Gastrocnemius medialis (tissue), 4 donors: ENCODE results near the gene CLCN3. TPM values are rescaled to one million over a fixed set of nuclear protein-coding genes. Genes with fewer than 3 reads are reported as not detected.
"Not testable (repeated sequence)": the region's sequence is repeated elsewhere in the genome, so short reads cannot be mapped to it uniquely, and the experiment has no call there.

ENCODE experiments used
- ATAC-seq, 2 donors: fragments of 150-250 bp; one replicate each; pipeline ENCODE4 v1.9.1; 2016
- DNase-seq, 2 donors: peaks; one replicate each; pipeline ENCODE4 v3.0.0-alpha.2; 2019
- H3K27ac ChIP-seq, 4 donors: fragments of 200-600 bp; sonication (generic); 1 replicate in 1 of 4; 2 replicates in 3 of 4; pipeline ENCODE4 v1.5.1; 2016 to 2018; ENCODE audit warnings: mild to moderate bottlenecking in 2 of 4, moderate library complexity in 1 of 4
- H3K27me3 ChIP-seq, 3 donors: fragments of 200-600 bp; sonication (generic) in 2 of 3; 1 replicate in 1 of 3; 2 replicates in 2 of 3; pipeline versions ENCODE4 v1.5.1 to v1.6.0; 2016 to 2019; ENCODE audit warnings: mild to moderate bottlenecking in 1 of 3, moderate library complexity in 1 of 3
- H3K36me3 ChIP-seq, 2 donors: fragments of 200-600 bp; sonication (generic) in 1 of 2; one replicate each; pipeline ENCODE4 v1.5.1; 2017 to 2018
- H3K4me1 ChIP-seq, 2 donors: fragments of 200-600 bp; sonication (generic) in 1 of 2; one replicate each; pipeline ENCODE4 v1.5.1; 2016 to 2017; ENCODE audit warnings: mild to moderate bottlenecking in 2 of 2
- H3K4me3 ChIP-seq, 4 donors: fragments of 200-600 bp; sonication (generic) in 3 of 4; 1 replicate in 1 of 4; 2 replicates in 3 of 4; pipeline ENCODE4 v1.5.1; 2016 to 2019; ENCODE audit warnings: mild to moderate bottlenecking in 2 of 4
- H3K9me3 ChIP-seq, 3 donors: fragments of 200-600 bp; sonication (generic) in 2 of 3; 1 replicate in 1 of 3; 2 replicates in 2 of 3; pipeline ENCODE4 v1.5.1; 2016 to 2019
- POLR2A ChIP-seq, 2 donors: fragments of 450-650 bp; IDR thresholded peaks; one replicate each; pipeline ENCODE4 v1.6.1; 2017; ENCODE audit warnings: antibody characterized with exemption in 2 of 2, mild to moderate bottlenecking in 2 of 2, moderate library complexity in 2 of 2
- in situ Hi-C, 4 donors: fragments of 200-750 bp; cut with MboI; loops; one replicate each; pipeline versions ENCODE4 v1.15.0 to v1.8.0; 2017; ENCODE audit warnings: low sequenced_read_pairs in 4 of 4
- intact Hi-C: fragments of 100-400 bp; cut with DNase I; formaldehyde crosslinking; loops from one replicate; pipeline ENCODE4 v1.15.1; 2023; ENCODE audit warnings: low total_unique reads
- total RNA-seq, 4 donors: library from RNA; depleted of rRNA; stranded (reverse); fragments of >200 nt; gene quantifications; one replicate each; pipeline versions ENCODE4 v1.1.0 to v1.2.3, GENCODE V29; 2016
- TF ChIP-seq, protein P1 (sequence below), 5 experiments: fragments of 450-650 bp in 3 of 5; fragments of 200-600 bp in 2 of 5; sonication (generic) in 2 of 5; IDR thresholded peaks in 4 of 5; conservative IDR thresholded peaks in 1 of 5; 1 replicate in 4 of 5; 2 replicates in 1 of 5; pipeline ENCODE4 v1.5.1; 2016 to 2019; ENCODE audit warnings: antibody characterized with exemption in 5 of 5, mild to moderate bottlenecking in 3 of 5, moderate library complexity in 3 of 5

Gene CLCN3
- total RNA-seq, 4 donors from 2014 or later: 18.7 to 24.8 (median 20.5) TPM

GRCh38 chr4:169724260-169724659, 103.9 kb downstream of the CLCN3 start:
- DNase-seq (no peak), ATAC-seq (no peak)
- Histone ChIP-seq H3K36me3 (peaks cover 0 to 17% of the 10 kb centered on the region in 2 donors), H3K4me1 (no peaks in the 10 kb centered on the region), H3K4me3 (no peak overlapping the region), H3K27me3 (no peaks in the 10 kb centered on the region), H3K9me3 (no peaks in the 10 kb centered on the region), H3K27ac (no peak overlapping the region)
- in situ Hi-C loops: loop anchor here in 1 of 4 donors (25.0 kb wide), 1 partner anchor 112 kb away; the partner anchor contains the start of genes CLCN3 and NEK1
- TF ChIP-seq, protein P1, sequence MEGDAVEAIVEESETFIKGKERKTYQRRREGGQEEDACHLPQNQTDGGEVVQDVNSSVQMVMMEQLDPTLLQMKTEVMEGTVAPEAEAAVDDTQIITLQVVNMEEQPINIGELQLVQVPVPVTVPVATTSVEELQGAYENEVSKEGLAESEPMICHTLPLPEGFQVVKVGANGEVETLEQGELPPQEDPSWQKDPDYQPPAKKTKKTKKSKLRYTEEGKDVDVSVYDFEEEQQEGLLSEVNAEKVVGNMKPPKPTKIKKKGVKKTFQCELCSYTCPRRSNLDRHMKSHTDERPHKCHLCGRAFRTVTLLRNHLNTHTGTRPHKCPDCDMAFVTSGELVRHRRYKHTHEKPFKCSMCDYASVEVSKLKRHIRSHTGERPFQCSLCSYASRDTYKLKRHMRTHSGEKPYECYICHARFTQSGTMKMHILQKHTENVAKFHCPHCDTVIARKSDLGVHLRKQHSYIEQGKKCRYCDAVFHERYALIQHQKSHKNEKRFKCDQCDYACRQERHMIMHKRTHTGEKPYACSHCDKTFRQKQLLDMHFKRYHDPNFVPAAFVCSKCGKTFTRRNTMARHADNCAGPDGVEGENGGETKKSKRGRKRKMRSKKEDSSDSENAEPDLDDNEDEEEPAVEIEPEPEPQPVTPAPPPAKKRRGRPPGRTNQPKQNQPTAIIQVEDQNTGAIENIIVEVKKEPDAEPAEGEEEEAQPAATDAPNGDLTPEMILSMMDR (IDR thresholded peaks at IDR 0.05 in 4 of 5, conservative IDR thresholded peaks at IDR 0.05 in 1 of 5): no peak
- no peak for TF ChIP-seq POLR2A (IDR thresholded peaks at IDR 0.05)
- intact Hi-C loops: no loop called here

DNA sequence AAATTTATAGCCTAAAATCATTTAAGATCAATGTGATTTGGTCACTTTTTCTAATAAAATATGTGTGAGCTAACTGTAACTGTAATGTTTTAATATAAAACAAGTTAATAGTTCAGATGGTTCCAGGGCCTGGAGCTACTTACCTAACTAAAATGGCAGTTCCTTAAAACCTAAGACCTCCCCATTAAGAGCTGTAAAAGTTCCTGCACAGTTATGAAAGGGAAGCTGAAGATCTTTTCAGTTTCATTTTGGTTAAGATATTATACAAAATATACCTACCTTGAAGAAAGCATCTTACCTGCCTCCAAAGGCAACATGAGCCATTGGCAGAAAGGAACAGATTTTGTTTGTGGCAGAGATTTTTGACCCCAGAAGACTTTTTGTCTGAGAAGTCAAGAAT, 107.2 kb downstream of the CLCN3 start:
- TF ChIP-seq, protein P1 (IDR thresholded peaks at IDR 0.05 in 4 of 5, conservative IDR thresholded peaks at IDR 0.05 in 1 of 5): no peak
- no peak for TF ChIP-seq POLR2A (IDR thresholded peaks at IDR 0.05)
- intact Hi-C loops (no loop called here), in situ Hi-C loops (no loop called here)
- Histone ChIP-seq H3K4me1 (no peaks in the 10 kb centered on the region), H3K27me3 (no peaks in the 10 kb centered on the region), H3K9me3 (no peaks in the 10 kb centered on the region), H3K36me3 (peaks cover 0 to 15% of the 10 kb centered on the region in 2 donors), H3K4me3 (no peak overlapping the region), H3K27ac (no peak overlapping the region)
- DNase-seq: no peak
- ATAC-seq: no peak

GRCh38 chr4:169730564-169730963, 110.2 kb downstream of the CLCN3 start:
- no peak overlapping the region for H3K4me3 ChIP-seq
- H3K36me3 ChIP-seq: peaks cover 0 to 8% of the 10 kb centered on the region in 2 donors
- intact Hi-C loops: no loop called here
- DNase-seq (no peak), ATAC-seq (no peak)
- no peak for TF ChIP-seq POLR2A (IDR thresholded peaks at IDR 0.05)
- TF ChIP-seq, protein P1 (IDR thresholded peaks at IDR 0.05 in 4 of 5, conservative IDR thresholded peaks at IDR 0.05 in 1 of 5): no peak
- no peaks in the 10 kb centered on the region for H3K4me1 ChIP-seq
- in situ Hi-C loops: no loop called here
- no peak overlapping the region for H3K27ac ChIP-seq
- no peaks in the 10 kb centered on the region for H3K27me3 ChIP-seq
- H3K9me3 ChIP-seq: no peaks in the 10 kb centered on the region

DNA sequence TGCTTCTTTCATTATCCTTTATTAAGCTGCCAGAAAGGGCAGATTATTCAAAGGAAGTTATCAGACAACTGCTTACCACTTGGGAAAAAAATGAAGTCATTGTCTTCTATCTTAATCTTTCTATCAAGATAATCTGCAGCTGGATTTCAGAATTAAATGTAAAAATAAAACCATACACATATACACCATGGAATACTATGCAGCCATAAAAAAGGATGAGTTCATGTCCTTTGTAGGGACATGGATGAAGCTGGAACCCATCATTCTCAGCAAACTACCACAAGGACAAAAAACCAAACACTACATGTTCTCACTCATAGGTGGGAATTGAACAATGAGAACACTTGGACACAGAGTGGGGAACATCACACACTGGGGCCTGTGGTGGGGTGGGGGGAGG, 118.2 kb downstream of the CLCN3 start:
- H3K27me3 ChIP-seq, H3K9me3 ChIP-seq, H3K4me3 ChIP-seq, H3K27ac ChIP-seq, DNase-seq, intact Hi-C loops, ATAC-seq, H3K36me3 ChIP-seq, H3K4me1 ChIP-seq, in situ Hi-C loops: not testable (repeated sequence)

DNA sequence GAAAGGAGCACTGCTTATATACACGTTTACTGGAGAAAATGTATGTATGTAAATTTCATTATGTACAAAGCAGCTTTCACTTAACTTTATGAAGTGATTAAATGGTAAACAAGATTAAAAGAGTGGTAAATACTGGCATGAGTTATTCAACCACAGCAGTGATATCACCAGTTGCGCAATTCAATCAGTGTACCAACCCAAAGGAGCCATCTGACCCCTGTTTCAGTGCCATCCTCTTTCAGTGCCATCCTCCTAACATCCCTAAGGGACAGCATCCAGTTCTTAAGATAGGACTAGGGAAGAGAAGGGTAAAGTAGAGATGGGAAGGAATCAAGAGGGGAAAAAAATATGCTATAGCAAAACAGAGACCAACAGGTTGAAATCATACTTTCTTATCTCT, 121.2 kb downstream of the CLCN3 start:
- H3K27ac ChIP-seq: no peak overlapping the region
- H3K4me3 ChIP-seq: no peak overlapping the region
- intact Hi-C loops (no loop called here), in situ Hi-C loops (no loop called here)
- no peaks in the 10 kb centered on the region for H3K36me3 ChIP-seq
- DNase-seq: no peak
- TF ChIP-seq POLR2A (IDR thresholded peaks at IDR 0.05): no peak
- TF ChIP-seq, protein P1 (IDR thresholded peaks at IDR 0.05 in 4 of 5, conservative IDR thresholded peaks at IDR 0.05 in 1 of 5): no peak
- no peaks in the 10 kb centered on the region for H3K9me3 ChIP-seq
- no peaks in the 10 kb centered on the region for H3K27me3 ChIP-seq
- ATAC-seq: no peak
- no peaks in the 10 kb centered on the region for H3K4me1 ChIP-seq
